Measurements from ENCODE around the gene GRAMD4.
"Not testable (repeated sequence)": the region's sequence is repeated elsewhere in the genome, so short reads cannot be mapped to it uniquely, and the experiment has no call there.

GRAMD4 gene

DNA sequence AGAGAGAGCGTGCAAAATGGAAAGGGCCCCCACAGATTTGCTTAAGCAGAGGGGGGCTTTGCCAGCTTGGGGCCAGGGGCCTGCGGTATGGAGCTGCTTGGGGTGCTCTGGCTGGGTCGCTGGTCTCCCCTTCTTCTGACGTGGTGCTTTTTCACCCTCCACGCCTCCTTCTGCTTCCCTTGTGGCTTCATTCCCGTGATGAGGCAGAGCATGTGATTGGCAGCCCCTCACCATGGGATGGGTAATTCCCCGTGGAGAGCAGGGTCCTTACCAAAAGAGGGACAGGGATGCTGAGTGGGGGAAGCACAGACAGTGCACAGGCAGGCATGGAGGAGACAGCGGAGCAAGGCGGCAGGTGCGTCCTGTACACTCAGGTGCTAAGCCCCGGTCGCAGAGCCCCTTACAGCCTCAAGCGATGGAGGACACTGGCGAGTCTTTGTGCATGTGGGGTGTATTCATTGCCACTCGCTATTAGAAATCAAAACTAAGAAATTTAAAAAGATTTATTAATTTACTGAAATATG, 19.9 kb upstream of the GRAMD4 start:
- DNase-seq, result no peak

DNA sequence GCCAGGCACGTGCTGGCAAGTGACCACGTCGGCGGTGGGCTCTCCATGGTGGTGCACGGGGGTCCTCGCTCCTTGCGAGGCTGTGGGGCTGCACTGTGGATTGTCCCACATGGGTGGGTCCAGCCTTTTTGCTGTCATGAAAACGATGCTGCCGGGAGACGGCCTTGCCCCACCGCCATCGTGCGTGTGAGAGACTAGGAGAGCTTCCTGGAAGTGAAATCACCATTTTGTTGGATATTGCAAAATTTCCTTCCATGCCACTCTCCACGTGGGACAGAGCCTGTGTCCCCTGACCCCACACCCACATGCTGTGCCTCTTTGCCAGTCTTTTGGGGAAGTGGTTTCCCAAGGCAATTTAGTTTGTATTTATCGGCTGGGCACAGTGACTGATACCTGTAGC, 18.2 kb upstream of the GRAMD4 start:
- DNase-seq, result no peak

DNA sequence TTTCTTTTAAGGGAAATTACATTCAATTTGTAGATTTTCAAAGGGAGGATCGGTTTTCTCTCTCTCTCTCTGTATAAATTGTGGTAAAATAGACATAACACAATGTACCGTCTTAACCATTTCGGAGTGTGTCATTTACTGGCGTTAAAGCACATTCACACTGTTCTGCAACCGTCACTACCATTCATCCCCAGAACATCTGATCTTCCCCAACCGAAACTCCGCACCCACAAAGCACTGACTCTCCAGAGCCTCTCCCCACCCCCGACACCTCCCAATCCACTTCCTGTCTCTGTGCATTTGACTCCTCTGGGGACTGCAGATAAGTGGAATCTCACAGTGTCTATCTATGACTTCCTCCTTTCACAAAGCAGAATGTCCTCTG, 15.9 kb upstream of the GRAMD4 start:
- peak; percentile 43 for DNase-seq

DNA sequence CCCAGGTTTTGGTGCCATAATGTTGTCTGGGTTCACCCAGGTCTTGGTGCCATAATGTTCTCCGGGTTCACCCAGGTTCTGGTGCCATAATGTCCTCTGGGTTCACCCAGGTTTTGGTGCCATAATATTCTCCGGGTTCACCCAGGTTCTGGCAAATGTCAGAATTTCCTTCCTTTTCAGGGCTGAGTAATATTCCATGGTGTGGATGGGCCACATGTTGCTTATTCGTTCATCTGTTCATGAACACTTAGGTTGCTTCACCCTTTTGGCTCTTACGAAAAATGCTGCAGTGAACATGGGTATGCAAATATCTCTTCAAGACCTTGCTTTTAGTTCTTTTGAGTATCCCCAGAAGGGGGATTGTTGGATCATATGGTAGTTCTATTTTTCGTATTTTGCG, 15.1 kb upstream of the GRAMD4 start:
- no peak for DNase-seq

DNA sequence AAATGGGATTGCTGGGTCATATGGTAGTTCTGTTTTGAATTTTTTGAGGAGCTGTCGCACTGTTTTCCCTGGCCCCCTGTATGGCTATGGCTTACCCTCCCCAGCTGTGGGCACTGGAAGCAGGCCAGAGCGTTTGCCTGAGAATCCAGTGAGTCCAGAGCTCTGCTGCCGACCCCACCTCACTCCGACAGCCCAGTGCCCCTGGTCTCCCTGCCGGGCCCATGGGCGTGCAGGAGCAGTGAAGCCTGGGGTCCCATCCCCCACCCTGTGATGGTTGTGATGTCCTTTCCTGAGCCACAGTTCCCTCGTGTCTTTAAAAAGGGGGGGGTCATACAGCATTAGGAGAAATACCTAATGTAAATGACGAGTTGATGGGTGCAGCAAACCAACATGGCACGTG, 13.3 kb upstream of the GRAMD4 start:
- no peak for DNase-seq

DNA sequence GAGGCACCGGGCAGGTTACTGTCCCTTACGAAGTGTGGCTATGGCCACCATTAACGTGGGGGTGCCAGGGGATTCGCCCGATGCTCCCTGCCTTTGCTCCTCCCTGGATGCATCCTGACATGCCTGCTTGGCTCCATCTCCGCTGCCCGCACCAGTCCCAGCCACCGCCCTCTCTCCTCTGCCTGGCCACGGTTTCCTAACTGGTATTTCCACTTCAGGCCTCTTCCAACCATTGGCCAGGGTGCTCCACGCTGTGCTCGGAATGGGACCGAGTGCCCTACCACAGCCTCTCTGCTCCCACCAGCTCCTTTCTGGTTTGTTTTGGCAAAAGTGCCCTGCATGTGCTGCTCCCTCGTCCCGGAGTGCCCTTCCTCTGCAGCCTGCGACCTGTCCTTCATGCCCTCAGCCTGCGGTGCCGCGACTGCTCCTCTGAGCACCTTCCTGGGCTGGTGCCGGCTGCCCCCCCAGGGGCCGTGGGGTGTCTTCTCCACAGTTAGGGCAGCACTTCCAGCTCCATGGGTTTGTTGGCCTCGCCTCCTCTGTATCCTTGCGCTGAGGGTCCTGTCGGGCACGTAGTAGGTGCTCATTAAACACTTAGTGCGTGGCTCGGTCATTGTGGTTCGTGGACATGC, 12.6 kb upstream of the GRAMD4 start:
- DNase-seq, result no peak

DNA sequence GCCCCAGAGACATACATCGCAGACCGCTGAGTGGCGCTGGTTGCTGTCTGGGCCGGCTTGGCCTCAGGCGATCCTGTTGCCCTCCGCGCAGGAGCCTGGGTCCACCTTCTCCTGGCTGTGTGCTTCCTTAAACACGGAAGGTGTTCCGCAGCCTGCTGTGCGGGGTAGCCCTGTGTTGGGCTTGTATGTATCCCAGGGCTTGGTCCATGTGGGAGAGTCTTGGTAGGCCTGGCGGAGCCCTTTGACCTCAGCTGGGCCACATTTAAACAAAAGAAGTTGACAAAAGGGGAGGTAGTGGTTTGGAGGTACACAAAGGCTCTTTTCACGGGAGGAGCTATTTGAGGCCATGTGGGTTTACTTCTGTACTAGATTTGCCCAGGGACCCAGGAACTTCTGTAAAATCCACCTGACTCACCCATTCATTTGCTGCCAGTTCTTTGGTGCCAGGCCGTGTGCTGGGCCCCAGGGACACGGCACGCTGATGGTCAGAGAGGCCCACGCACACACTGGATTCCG, 11.0 kb upstream of the GRAMD4 start:
- DNase-seq, result no peak

DNA sequence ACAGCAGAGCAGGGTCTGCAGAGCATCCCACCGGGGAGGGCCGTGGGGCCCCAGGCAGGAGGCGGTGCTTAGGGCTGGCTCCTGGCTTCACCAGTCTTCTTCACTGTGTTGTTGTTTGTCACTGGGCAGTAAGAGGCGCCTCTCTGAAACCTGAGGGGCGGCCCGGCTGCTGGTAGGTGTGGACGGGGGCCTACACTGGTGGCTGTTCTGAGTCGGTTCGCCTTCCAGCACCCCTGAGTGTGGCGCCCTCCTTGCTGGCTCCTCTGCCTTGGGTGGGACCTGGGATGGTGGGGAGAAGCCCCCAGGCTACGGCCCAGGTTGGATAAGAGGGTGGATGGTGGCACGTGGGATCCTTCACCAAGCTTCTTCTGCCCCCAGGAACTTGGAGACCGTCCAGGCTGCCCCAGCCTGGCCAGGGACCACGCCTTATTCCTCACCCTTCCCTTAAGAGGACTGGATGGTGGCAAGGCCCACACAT, 10.4 kb upstream of the GRAMD4 start:
- DNase-seq, result no peak

DNA sequence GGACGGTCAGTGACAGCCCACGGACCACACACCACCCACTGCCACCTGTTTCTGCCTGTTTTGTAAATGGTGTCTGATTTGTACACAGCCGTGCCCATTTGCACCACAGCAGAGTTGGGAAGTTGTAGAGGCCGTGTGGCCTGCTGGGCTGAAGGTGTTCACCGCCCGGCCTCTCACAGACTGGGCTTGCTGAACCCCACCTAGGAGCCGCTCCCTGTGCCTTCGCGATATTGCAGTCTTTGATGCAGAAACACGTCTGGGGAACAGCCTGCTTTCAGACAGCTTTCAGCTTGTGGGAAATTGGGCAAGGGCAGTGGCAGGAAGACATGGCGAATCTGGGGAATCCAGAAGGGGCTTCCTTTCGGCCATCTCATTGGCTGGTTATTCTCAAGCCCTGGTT, 9.8 kb upstream of the GRAMD4 start:
- no peak for DNase-seq

DNA sequence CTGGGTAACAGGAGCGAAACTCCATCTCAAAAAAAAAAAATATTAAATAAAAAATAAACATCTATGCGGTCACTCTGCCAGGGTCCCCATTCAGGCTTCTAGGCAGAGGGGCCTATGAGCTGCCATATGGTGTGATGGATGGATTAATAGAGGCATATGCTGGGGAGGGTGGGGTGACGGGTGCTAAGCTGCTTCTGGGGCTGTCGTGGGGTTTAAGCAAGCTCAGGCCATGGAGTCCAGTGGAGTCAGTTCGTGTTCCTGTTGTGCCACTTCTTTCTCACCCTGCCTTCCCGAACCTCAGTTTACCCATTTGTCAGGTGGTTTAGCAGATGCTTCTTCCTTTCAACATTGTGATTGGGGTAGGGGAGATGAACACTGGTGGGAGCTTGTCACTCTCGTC, 9.0 kb upstream of the GRAMD4 start:
- DNase-seq, result no peak

DNA sequence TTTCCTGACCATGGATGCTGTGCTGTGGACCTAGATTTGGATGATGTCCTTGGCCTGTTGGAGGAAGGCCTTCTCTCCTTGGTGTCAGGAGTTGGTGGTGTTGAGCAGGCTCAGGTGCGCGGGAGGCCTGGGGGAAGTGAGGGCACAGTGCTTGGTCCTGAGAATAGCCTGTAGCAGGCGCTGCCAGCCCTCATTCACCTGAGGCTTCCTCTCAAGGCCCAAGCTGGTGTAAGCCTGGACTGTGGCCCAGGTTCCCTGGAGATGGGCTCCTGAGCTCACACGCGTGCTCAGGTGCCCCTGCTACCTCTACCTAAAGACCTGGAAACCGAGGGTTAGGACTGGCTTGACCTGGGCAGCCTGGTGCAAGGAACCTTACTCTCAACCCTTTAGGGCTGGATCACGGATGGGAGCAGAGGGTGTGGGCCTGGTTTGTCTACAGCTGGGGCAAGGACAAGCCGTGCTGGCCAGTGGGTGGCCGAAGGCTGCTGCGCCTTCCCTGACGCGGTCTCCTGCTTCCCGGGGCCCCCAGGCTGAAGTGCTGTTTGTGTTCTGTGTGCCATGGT, 7.8 kb upstream of the GRAMD4 start:
- DNase-seq, result no peak

DNA sequence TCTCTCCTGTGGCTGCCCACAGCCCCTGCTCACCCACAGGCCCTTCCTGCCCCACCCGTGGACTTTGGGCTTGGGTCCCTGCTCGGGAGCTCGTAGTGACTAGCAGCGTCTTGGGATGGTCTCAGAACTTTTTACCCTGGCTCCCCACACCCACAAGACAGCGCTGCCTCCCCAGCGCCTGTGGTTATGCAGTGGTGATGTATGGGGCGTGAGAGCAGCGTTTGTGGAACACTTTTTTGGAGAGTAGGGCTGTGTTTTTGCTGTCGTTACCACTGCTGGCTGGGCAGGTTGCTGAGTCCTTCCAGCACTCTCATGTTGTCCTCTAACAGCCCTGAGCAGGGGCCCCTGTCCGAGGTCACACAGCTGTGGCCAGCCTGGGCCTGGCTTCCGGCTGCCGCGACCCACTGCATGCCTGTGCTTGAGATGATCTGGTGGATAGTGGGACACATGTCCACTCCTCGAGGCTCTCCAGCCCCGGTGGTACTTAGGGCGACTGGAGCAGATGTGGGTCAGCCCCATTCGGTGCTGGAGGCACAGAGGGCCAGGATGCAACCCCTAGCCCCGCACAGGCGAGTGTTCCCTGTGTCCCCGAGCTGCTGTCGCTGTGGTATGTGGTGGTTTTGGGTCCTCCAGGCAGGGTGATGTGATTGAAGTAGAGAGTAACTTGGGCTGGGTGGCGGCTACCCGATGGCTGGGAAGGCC, 7.1 kb upstream of the GRAMD4 start:
- DNase-seq, result no peak

DNA sequence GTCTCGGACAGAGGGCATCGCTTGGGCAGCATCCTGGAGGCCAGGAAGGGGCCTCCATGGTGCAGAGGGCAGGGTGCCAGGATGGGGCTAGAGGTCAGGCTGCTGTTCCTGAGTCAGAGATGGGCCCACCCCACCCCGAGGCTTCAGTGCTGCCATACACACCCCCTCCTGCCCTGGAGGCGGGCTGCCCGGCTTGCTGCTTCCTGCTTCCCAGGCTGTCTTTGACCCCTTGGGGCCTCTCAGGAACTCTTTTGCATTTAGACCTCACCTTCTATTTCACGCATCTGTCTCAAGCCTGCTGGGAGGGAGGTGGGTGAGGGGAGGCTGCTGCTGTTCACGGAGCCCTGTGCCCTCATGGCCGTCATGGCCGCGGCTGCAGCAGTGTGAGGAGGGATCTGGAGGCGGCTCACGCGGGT, 6.6 kb upstream of the GRAMD4 start:
- peak; percentile 37 for DNase-seq

DNA sequence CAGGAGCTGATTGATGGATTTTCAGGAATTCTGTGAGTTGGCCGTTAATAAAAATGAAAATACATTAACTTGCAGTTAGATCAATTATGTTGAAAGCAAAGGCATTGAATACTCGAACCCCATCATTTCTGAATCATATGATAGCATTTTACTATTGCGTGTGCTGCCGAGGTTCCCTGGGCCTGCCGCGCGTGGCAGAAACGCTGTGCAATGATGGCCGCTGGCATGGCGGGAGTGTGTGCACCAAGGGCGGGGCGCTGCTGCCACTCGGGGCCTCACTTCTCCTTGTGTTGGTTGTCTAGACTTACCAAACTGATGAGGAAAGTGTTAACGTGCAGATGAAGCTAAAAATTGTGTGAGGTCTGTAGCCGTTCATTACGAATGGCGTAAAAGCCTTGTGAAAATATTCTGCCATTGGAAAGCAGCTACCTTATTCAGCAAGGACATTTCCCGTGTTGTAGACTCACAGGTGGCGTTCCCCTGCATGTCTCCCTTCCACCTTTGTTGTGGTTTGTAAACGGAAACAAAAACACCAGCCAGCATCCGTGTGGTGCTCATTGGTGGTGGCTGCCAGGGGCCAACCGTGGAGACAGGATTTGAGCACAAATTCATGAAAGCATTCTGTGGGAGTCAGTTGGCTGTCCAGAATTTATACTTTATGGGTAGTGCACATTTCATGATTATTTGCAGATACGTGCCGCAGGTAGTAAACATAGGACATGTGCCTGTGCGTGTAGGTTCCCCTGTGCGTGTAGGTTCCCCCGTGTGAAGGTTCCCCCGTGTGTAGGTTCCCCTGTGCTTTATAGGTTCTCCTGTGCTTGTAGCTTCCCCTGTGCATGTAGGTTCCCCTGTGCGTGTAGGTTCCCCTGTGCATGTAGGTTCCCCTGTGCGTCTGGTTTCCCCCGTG, 5.9 kb upstream of the GRAMD4 start:
- DNase-seq, result no peak

DNA sequence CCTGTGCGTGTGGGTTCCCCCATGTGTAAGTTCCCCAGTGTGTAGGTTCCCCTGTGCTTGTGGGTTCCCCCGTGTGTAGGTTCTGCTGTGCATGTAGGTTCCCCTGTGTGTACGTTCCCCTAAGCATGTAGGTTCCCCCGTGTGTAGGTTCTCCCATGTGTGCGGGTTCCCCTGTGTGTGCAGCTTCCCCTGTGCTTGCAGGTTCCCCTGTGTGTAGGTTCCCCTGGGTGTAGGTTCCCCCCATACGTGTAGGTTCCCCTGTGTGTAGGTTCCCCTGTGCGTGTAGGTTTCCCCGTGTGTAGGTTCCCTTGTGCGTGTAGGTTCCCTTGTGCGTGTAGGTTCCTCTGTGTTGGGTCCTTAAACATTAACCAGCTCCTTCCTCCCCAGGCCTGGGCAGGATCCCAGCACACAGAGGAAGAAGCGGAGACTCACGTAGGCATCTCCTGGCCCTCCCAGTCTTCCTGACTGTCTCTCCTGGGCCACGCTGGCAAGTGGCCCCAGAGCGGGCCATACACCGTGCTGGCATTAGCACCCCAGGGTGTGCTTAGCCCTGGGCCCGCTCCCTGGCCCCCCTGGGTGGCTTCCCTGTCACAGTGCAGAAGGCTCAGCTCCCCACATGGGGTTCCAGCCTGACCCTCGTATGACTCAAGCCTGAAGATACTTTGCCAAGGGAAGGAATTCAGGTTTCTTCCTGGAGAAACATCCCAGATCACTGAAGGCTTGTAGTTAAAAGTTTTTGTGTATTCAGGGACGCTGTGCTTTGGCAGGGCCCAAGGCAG, 2.8 kb upstream of the GRAMD4 start:
- no peak for DNase-seq

DNA sequence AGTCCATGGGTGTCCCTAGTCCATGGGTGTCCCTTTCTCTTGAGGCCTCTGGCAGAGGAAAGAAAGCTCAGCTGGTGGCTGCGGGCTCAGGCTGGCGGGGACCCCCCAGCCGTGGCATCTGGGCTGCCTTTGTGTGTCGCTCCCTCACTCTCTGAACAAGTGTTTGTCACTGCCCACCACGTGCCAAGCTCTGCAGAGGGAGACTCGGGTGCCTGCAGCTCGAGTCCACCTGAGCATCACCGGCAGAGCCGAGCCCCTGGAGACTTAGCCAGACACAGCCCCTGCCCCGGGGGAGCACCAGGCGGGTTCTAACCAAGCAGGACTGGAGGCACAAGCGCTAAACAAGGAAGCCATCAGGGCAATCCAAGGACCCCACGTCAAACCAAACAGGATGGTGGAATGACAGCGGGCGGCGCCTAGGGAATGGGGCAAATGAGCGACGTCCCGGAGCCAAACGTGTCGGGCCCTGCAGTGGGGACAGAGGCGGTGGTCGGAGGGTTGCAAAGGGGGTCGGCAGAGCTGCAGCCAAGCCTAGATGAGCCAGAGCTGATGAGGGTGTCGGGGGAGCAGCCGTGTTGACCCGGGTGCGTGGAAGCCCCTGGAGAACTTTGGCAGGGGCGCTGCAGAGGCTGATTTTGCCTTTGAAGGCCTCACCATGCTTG, 2.1 kb upstream of the GRAMD4 start:
- DNase-seq, result no peak

DNA sequence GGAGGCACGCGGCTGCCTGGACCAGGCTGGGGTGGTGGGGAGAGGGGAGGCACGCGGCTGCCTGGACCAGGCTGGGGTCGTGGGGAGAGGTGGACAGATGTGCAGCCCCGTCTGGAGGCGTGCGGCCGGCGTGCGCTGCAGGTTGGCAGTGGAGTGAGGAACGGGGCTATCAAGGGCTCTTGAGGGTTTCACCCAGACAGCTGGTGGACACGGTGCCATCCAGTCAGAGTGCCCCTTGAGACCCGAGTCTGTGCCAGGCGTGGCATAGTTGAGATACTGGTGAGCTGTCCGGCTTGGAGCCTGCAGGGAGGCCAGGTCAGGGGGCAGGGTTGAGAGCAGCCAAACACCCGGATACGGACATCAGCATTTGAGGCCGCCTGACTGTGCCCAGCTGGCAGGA, 1.5 kb upstream of the GRAMD4 start:
- DNase-seq, result no peak

DNA sequence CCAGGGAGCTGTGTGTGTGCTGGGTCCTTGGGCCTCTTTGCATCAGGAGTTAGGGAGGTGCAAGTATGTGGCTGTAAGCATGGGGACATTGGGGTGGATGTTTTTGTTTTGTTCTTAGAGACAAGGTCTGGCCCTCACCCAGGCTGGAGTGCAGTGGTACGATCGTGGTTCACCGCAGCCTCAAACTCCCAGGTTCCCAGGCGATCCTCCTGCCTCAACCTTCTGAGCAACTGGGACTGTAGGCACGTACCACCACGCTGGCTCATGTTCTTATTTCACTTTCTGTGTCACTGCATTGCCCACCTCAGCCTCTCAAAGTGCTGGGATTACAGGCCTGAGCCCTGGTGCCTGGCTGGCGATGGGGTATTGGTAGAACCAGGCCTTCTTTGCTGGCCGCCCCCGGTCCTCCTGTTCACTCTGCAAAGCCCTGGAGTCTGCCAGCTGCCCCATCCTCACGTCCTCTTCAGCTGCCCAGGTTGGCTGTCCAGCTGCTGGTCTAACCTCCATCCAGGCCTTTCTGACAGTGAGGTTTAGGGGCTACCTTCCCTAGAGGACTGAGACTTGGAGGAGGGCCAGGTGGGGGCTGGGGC, 851 bp upstream of the GRAMD4 start:
- no peak for DNase-seq

DNA sequence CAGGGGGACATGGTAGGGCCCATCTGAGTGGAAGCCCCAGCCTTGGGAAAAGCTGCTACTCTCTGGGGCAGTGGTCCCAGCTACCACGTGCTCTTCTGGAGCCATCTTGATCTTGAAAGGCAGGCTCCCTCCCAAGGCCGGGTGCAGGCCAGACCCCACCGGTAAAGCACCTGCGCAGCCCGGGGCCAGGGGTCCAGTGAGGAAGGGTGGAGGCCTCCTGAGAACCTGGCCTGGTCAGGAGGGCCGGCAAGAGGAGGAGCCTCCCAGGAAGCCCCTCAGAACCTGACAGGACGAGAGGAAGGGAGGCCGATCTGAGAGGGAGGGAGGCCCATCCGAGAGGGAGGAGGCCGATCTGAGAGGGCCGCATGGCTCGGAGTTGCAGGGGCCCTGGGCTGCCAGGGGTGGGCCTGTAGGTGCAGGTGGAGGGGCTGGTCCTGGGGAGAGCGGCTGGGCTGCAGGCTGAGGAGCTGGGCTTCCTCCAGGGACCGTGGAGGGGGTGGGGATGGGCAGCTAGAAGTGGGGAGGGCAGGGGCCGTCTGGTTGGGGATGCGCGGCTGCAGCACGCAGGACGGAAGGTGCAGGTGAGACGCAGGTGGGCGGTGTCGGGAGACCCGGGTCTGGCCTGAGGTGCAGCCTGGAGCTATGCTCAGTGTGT, 529 bp downstream of the GRAMD4 start:
- no peak for DNase-seq

DNA sequence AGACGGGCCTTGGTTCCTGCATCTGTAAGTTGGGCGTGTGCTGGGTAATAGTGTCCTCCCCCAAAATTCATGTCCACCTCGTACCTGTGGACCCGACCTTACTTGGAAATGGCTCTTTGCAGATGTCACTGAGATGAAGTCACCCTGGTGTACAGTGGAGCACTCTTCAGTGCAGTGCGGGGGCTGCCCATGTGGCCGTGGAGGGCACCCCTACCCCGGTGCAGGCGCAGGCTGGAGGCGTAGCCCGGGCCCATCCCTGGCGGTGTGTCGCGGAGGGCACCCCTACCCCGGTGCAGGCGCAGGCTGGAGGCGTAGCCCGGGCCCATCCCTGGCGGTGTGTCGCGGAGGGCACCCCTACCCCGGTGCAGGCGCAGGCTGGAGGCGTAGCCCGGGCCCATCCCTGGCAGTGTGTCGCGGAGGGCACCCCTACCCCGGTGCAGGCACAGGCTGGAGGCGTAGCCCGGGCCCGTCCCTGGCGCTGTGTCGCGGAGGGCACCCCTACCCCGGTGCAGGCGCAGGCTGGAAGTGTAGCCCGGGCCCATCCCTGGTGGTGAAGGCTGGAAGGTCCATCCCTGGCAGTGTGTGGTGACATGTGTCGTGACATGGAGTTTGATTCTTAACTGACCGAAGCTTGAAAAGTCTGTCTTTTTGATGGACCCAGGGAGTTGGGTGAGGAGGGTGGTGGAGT, 1.2 kb downstream of the GRAMD4 start:
- not testable (repeated sequence) for DNase-seq

Measured in EL (cell line).